AG09309 (cell line): ENCODE results near the gene CROCC2.

Source experiments
- DNase-seq: peaks from one replicate; pipeline ENCODE4 v3.0.0-alpha.2; 2010; ENCODE audit warnings: low read depth
- H3K4me3 ChIP-seq: 2 replicates; pipeline ENCODE4 v1.5.1; 2011; ENCODE audit warnings: mild to moderate bottlenecking, low read depth, low read length, moderate library complexity; ENCODE audit not compliant: control insufficient read depth
- TF ChIP-seq, protein P1 (sequence below): IDR thresholded peaks from 2 replicates; pipeline ENCODE4 v1.5.1; 2011; ENCODE audit warnings: mild to moderate bottlenecking, low read depth, low read length, inconsistent platforms; ENCODE audit not compliant: insufficient read depth, control insufficient read depth; ENCODE audit errors: missing control alignments

CROCC2 gene

DNA sequence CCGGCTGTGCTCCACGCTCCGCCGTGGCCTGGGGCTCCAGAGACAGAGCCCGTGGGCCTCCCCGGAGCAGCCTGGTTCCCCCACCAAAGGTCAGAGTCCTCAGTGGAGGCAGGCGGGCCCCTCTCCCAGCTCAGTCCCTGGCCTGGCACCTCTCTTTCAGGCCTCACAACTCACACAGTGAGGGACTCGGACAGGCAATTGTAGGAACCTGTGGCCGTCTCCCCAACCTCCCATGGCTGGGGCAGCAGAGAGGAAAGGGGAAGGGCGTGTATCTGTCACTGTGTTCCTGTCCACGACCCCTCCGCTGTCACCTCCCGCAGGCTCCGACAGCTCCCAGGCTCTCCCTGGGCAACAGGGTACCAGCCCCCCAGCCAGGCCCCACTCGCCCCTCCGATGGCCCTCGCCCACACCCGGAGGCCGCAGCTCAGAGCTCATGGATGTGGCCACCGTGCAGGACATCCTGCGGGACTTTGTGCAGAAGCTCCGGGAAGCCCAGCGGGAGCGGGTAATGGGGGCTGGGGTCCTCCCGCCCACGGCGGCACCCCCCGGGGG lies 59.8 kb downstream of the CROCC2 start:
- no peak overlapping the region for H3K4me3 ChIP-seq
- no peak for DNase-seq
- TF ChIP-seq, protein P1, sequence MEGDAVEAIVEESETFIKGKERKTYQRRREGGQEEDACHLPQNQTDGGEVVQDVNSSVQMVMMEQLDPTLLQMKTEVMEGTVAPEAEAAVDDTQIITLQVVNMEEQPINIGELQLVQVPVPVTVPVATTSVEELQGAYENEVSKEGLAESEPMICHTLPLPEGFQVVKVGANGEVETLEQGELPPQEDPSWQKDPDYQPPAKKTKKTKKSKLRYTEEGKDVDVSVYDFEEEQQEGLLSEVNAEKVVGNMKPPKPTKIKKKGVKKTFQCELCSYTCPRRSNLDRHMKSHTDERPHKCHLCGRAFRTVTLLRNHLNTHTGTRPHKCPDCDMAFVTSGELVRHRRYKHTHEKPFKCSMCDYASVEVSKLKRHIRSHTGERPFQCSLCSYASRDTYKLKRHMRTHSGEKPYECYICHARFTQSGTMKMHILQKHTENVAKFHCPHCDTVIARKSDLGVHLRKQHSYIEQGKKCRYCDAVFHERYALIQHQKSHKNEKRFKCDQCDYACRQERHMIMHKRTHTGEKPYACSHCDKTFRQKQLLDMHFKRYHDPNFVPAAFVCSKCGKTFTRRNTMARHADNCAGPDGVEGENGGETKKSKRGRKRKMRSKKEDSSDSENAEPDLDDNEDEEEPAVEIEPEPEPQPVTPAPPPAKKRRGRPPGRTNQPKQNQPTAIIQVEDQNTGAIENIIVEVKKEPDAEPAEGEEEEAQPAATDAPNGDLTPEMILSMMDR: no peak

- no peak for DNase-seq
- no peak overlapping the region for H3K4me3 ChIP-seq
- TF ChIP-seq, protein P1: no peak
Measured at GRCh38 chr2:240966457-240966905, 60.3 kb downstream of the CROCC2 start.

GRCh38 chr2:240966906-240967680 lies 61.0 kb downstream of the CROCC2 start:
- DNase-seq: no peak
- H3K4me3 ChIP-seq: no peak overlapping the region
- TF ChIP-seq, protein P1: no peak

GRCh38 chr2:240967681-240968621 lies 61.8 kb downstream of the CROCC2 start:
- TF ChIP-seq, protein P1: no peak
- no peak for DNase-seq
- H3K4me3 ChIP-seq: no peak overlapping the region

DNA sequence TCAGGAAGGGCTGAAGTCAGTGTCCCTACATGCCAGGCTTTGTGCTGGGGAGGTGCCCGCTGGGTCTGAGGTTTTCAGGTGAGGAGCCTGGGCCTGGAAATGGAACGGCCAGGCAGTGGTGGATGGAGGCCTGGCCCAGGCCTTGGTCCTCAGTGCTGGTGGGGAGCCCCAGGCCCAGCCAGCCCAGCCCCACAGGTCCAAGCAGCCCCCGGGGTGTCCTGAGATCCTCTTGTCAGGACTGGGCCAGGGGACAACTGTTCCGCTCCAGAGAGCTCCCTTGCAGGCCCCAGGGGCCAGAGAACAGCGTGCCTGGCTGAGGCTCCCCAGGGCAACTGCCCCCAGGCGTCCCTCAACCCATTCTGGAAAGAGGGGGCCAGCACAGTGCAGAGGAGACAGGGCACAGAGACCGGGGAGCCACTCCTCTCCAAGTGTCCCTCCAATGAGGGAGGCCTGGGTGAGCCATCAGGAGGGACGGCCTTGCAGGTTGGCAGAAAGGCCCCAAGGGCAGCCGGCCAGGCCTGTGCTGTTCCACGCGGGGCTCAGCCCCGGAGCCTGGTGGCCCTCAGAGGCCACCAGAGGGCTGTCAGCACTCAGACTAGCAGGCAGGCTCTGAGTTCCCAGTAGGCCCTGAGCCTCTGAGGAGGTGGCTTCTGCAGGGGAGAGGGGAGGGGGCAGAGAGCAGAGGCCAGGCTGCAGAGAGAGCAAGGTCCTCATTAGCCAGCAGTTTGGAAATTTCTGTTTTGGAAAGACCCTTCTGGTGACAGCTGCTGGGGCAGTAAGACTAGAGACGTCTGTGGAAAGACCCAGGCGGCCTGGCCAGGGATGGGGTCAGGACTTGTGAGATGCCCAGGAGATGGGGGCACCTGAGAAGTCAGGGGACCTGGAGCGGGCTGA lies 62.8 kb downstream of the CROCC2 start:
- no peak overlapping the region for H3K4me3 ChIP-seq
- DNase-seq: no peak
- TF ChIP-seq, protein P1: no peak
